Measurements from ENCODE around the gene MYRIP.

- TF ChIP-seq CTCF (IDR thresholded peaks at IDR 0.05; ENCODE audit: low read depth, low read length, poor library complexity, severe bottlenecking) (no peak), EZH2phosphoT487 (IDR thresholded peaks at IDR 0.05; ENCODE audit: borderline replicate concordance, low read length) (no peak)
These were observed 420.0 kb downstream of the MYRIP start for GRCh38 chr3:40229386-40229785.

Data from DOHH2 (cell line).